ENCODE data around the gene TH. TPM values are rescaled to one million over a fixed set of nuclear protein-coding genes. Genes with fewer than 3 reads are reported as not detected.

The TH gene
- total RNA-seq, 2 experiments from 2014 or later, result not detected

DNA sequence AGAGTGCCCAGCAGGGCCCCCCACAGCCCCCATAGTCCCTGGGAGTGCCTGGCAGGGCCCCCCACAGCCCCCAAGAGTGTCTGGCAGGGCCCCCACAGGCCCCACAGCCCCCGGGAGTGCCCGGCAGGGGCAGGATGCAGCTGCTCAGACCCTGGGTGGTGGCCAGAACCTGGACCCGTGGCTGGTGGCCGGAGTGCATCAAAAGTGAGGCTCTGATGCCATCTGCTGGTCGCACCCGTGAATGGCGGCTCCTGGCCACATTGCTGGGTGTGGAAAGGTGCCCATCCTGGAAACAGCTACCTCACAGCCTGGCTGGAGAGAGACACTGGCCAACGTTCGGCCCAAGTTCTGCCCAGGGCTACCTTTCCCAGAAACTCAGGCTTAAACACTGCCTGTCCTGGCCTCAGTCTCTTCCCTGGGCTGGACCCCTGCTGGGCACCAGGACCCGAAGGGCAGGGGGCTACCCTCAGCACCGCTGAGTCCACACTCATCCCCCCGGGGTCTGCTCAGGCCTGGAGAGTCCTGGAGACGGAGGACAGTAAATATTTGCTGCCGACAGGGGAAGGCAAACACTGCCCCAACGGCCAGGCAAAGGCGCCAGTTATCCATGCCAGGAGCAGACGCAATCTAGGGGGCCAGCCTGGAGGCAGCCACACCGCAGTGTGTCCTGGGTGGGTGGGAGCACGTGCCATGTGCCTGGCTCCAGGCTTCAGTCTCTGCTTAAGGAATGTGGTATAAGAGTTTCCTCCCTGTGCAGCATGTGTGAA, 15.0 kb downstream of the TH start:
- DNase-seq (ENCODE audit: low spot score), result peak; percentile 46
- Histone ChIP-seq H3K36me3 (ENCODE audit: insufficient read depth, low read length) (no peaks in the 10 kb centered on the region), H3K27ac (ENCODE audit: low read depth, low read length, poor library complexity, severe bottlenecking) (no peak overlapping the region), H3K4me3 (ENCODE audit: low read depth, low read length, poor library complexity, severe bottlenecking) (no peak overlapping the region), H3K9me3 (ENCODE audit: low read length) (no peaks in the 10 kb centered on the region), H3K9me2 (ENCODE audit: insufficient read depth, low read length) (no peaks in the 10 kb centered on the region), H2AFZ (ENCODE audit: low read length) (no peak overlapping the region), H3K4me1 (ENCODE audit: insufficient read depth, low read length, poor library complexity, severe bottlenecking) (peaks cover 3% of the 10 kb centered on the region), H4K20me1 (ENCODE audit: insufficient read depth, low read length) (no peaks in the 10 kb centered on the region), H3K79me2 (ENCODE audit: insufficient read depth, low read depth, low read length) (no peaks in the 10 kb centered on the region), H3K4me2 (ENCODE audit: low read length) (no peak overlapping the region)
- no TSS peak for BruUV-seq (replicated peaks)
- TF ChIP-seq EZH2phosphoT487 (IDR thresholded peaks at IDR 0.05; ENCODE audit: borderline replicate concordance, low read depth, low read length), result no peak
- TF ChIP-seq, protein P1, sequence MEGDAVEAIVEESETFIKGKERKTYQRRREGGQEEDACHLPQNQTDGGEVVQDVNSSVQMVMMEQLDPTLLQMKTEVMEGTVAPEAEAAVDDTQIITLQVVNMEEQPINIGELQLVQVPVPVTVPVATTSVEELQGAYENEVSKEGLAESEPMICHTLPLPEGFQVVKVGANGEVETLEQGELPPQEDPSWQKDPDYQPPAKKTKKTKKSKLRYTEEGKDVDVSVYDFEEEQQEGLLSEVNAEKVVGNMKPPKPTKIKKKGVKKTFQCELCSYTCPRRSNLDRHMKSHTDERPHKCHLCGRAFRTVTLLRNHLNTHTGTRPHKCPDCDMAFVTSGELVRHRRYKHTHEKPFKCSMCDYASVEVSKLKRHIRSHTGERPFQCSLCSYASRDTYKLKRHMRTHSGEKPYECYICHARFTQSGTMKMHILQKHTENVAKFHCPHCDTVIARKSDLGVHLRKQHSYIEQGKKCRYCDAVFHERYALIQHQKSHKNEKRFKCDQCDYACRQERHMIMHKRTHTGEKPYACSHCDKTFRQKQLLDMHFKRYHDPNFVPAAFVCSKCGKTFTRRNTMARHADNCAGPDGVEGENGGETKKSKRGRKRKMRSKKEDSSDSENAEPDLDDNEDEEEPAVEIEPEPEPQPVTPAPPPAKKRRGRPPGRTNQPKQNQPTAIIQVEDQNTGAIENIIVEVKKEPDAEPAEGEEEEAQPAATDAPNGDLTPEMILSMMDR (conservative IDR thresholded peaks at IDR 0.05; ENCODE audit: low read length), result peak; percentile 78
- POLR2A ChIA-PET, result no interaction called here
- CTCF ChIA-PET (ENCODE audit: unreplicated experiment), result no interaction called here
- intact Hi-C loops (cut with micrococcal nuclease; ENCODE audit: unreplicated experiment), result loop anchor here (10.0 kb wide), 1 partner anchor 502 kb away; no protein-coding TSS in a partner anchor

DNA sequence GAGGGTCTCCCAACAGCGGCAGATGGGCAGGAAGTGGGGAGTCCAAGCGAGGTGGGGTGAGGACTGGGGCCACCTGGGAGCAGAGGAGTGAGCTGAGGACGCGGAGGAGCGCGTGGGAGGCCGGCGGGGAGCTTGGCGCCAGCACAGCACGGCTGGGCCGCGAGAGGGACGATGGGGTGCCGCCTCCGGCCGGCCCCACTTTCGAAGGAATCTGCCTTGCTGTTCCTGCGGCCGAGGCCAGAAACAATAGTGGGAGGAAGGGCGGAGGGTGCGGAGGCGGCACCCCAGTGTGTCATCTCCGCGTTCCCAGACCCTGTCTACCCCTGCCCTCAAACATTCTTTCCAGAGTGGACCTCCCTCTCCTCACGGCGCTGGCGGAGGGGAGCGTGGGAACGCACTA, 16.1 kb downstream of the TH start:
- no TSS peak for BruUV-seq (replicated peaks)
- POLR2A ChIA-PET, result no interaction called here

More for the DNA sequence above, 16.1 kb downstream of the TH start:
- DNase-seq (ENCODE audit: low spot score), result no peak
- H3K27ac ChIP-seq (ENCODE audit: low read depth, low read length, poor library complexity, severe bottlenecking), result no peak overlapping the region
- no peaks in the 10 kb centered on the region for H3K36me3 ChIP-seq (ENCODE audit: insufficient read depth, low read length)
- H3K9me2 ChIP-seq (ENCODE audit: insufficient read depth, low read length), result no peaks in the 10 kb centered on the region
- no peaks in the 10 kb centered on the region for H3K9me3 ChIP-seq (ENCODE audit: low read length)
- H2AFZ ChIP-seq (ENCODE audit: low read length), result no peak overlapping the region
- H3K79me2 ChIP-seq (ENCODE audit: insufficient read depth, low read depth, low read length), result no peaks in the 10 kb centered on the region
- H3K4me3 ChIP-seq (ENCODE audit: low read depth, low read length, poor library complexity, severe bottlenecking), result no peak overlapping the region
- TF ChIP-seq, protein P1 (conservative IDR thresholded peaks at IDR 0.05; ENCODE audit: low read length), result no peak
- TF ChIP-seq EZH2phosphoT487 (IDR thresholded peaks at IDR 0.05; ENCODE audit: borderline replicate concordance, low read depth, low read length), result no peak
- H4K20me1 ChIP-seq (ENCODE audit: insufficient read depth, low read length), result no peaks in the 10 kb centered on the region
- peaks cover 4% of the 10 kb centered on the region for H3K4me1 ChIP-seq (ENCODE audit: insufficient read depth, low read length, poor library complexity, severe bottlenecking)
- no peak overlapping the region for H3K4me2 ChIP-seq (ENCODE audit: low read length)
- intact Hi-C loops (cut with micrococcal nuclease; ENCODE audit: unreplicated experiment), result loop anchor here (10.0 kb wide), 1 partner anchor 501 kb away; no protein-coding TSS in a partner anchor
- CTCF ChIA-PET (ENCODE audit: unreplicated experiment), result no interaction called here

All from OCI-LY7 (cell line).